ENCODE results near the gene PAGE1. TPM values are rescaled to one million over a fixed set of nuclear protein-coding genes. Genes with fewer than 3 reads are reported as not detected.
"Not testable (repeated sequence)": the region's sequence is repeated elsewhere in the genome, so short reads cannot be mapped to it uniquely, and the experiment has no call there.

PAGE1 gene
- total and polyA plus RNA-seq, 2 donors (not counting 1 experiment from before 2014, with no cell fraction given), result not detected

DNA sequence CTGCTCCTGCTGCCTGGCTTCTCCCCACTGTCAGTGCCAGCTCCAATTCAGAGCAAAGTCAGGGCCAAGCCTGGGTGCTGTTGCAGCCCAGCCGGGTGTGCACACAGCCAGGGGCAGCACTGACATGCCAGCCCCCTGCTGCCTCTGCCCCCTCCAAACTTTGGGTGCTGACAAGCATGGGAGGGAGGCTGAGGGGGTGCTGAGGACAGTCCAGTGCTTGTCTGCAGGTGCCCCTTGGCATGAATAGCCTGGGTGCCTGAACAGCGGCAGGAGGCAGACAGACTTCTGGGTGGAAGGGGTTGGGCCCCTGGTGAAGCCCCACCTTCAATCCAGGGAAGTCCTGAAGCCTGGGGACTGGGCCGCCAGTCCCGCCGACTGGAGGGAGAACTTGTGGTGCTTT, 31.2 kb upstream of the PAGE1 start:
- H2AFZ ChIP-seq (ENCODE audit: low read length), result no peak overlapping the region
- no peaks in the 10 kb centered on the region for H3K9me3 ChIP-seq (ENCODE audit: control insufficient read depth, insufficient read depth, low read depth, low read length)
- H3K79me2 ChIP-seq (ENCODE audit: control insufficient read depth, insufficient read depth, low read length), result no peaks in the 10 kb centered on the region
- H3K36me3 ChIP-seq (ENCODE audit: control insufficient read depth, insufficient read depth, low read length), result no peaks in the 10 kb centered on the region
- H3K4me3 ChIP-seq (replicated peaks in 1 of 4; ENCODE audit: control extremely low read depth in 1 of 4, insufficient read depth in 1 of 4, low read depth in 3 of 4, low read length in 4 of 4), result no peak overlapping the region
- TF ChIP-seq, protein P1, sequence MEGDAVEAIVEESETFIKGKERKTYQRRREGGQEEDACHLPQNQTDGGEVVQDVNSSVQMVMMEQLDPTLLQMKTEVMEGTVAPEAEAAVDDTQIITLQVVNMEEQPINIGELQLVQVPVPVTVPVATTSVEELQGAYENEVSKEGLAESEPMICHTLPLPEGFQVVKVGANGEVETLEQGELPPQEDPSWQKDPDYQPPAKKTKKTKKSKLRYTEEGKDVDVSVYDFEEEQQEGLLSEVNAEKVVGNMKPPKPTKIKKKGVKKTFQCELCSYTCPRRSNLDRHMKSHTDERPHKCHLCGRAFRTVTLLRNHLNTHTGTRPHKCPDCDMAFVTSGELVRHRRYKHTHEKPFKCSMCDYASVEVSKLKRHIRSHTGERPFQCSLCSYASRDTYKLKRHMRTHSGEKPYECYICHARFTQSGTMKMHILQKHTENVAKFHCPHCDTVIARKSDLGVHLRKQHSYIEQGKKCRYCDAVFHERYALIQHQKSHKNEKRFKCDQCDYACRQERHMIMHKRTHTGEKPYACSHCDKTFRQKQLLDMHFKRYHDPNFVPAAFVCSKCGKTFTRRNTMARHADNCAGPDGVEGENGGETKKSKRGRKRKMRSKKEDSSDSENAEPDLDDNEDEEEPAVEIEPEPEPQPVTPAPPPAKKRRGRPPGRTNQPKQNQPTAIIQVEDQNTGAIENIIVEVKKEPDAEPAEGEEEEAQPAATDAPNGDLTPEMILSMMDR (conservative IDR thresholded peaks at IDR 0.05 in 1 of 2, IDR thresholded peaks at IDR 0.05 in 1 of 2; ENCODE audit: low read depth in 1 of 2, low read length in 2 of 2), result no peak
- no peak for TF ChIP-seq EZH2 (IDR thresholded peaks at IDR 0.05; ENCODE audit: low read length, missing control alignments)
- H3K9ac ChIP-seq (ENCODE audit: insufficient read depth, low read length), result no peak overlapping the region
- H4K20me1 ChIP-seq (ENCODE audit: control insufficient read depth, extremely low read depth, insufficient read depth, low read length), result no peaks in the 10 kb centered on the region
- H3K27ac ChIP-seq (ENCODE audit: insufficient read depth, low read length), result no peak overlapping the region
- no peak overlapping the region for H3K4me2 ChIP-seq (ENCODE audit: extremely low read depth, insufficient read depth, low read length)
- no peaks in the 10 kb centered on the region for H3K4me1 ChIP-seq (ENCODE audit: control insufficient read depth, extremely low read depth, insufficient read depth, low read length)
- H3K27me3 ChIP-seq (ENCODE audit: control insufficient read depth, insufficient read depth, low read length), result no peaks in the 10 kb centered on the region
- no peak for DNase-seq (ENCODE audit: low read depth in 2 of 2)

DNA sequence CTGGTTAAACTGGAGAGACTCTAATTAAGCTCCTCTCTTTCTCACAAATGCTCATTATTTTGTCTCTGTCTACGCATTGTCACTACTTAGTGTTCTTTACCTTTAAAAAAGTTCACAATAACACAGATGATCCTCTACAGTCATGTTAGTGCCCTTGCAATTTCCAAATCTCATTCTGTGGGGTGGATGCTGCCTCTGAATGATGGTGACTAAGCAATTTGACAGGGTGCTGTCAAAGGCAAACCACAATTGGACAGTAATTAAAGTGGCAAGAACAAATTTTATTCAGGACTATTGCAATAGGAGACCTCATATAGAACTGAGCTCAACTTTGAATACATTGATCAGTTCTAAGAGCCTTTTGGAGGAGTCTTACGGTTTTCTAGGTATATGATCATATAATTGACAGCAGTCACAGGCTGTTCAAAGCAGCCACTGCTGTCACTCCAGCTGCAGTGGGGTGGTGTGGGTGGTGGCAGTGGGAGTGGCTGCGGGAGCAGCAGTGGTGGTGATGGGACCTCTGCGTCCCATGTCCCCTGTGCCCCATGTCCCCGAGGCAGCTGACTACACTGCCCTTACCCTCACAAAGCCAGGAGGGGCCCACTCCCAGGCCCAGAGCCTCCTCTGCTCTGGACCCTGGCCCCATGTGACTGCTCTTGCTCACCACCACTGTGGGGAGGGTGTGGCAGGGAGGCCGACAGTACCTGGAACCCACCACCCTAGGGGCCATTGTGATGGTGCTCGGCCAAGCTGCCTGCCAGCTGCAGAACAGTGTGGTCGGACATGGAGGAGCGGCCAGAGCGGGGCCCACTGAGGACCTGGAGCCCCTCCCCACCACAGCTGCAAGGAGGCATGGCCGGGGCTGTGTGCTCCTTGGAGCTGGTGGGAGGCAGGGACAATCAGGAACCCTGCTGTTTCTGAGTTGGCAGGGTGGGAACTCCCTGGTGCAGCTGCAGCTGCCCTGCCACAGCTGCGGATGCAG, 30.4 kb upstream of the PAGE1 start:
- H3K4me1 ChIP-seq (ENCODE audit: control insufficient read depth, extremely low read depth, insufficient read depth, low read length), result no peaks in the 10 kb centered on the region
- no peak overlapping the region for H3K4me3 ChIP-seq (replicated peaks in 1 of 4; ENCODE audit: control extremely low read depth in 1 of 4, insufficient read depth in 1 of 4, low read depth in 3 of 4, low read length in 4 of 4)
- H3K9me3 ChIP-seq (ENCODE audit: control insufficient read depth, insufficient read depth, low read depth, low read length), result no peaks in the 10 kb centered on the region
- H4K20me1 ChIP-seq (ENCODE audit: control insufficient read depth, extremely low read depth, insufficient read depth, low read length), result no peaks in the 10 kb centered on the region
- no peaks in the 10 kb centered on the region for H3K36me3 ChIP-seq (ENCODE audit: control insufficient read depth, insufficient read depth, low read length)
- no peak overlapping the region for H3K27ac ChIP-seq (ENCODE audit: insufficient read depth, low read length)
- H3K27me3 ChIP-seq (ENCODE audit: control insufficient read depth, insufficient read depth, low read length), result no peaks in the 10 kb centered on the region
- no peak overlapping the region for H2AFZ ChIP-seq (ENCODE audit: low read length)
- no peak overlapping the region for H3K4me2 ChIP-seq (ENCODE audit: extremely low read depth, insufficient read depth, low read length)
- DNase-seq (ENCODE audit: low read depth in 2 of 2), result no peak
- no peak overlapping the region for H3K9ac ChIP-seq (ENCODE audit: insufficient read depth, low read length)
- H3K79me2 ChIP-seq (ENCODE audit: control insufficient read depth, insufficient read depth, low read length), result no peaks in the 10 kb centered on the region
- no peak for TF ChIP-seq EZH2 (IDR thresholded peaks at IDR 0.05; ENCODE audit: low read length, missing control alignments)
- TF ChIP-seq, protein P1 (conservative IDR thresholded peaks at IDR 0.05 in 1 of 2, IDR thresholded peaks at IDR 0.05 in 1 of 2; ENCODE audit: low read depth in 1 of 2, low read length in 2 of 2), result no peak

DNA sequence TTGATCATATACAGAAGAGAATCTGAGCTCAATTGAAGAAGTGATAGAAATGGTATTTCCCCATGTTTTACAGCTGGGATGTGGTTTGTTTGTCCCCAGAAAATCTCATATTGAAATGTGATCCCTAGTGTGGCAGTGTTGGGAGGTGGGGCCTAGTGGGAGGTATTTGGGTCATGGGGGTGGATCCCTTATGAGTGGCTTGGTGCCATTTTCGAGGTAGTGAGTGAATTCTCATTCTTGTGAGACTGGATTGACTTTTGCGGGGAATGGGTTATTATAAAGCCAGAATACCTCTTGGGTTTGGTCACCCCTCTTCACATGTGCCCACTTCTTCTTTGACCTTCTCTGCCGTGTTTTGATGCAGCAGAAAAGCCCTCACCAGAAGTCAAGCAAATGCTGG, 29.6 kb upstream of the PAGE1 start:
- H3K27me3 ChIP-seq (ENCODE audit: control insufficient read depth, insufficient read depth, low read length), result no peaks in the 10 kb centered on the region
- no peaks in the 10 kb centered on the region for H3K36me3 ChIP-seq (ENCODE audit: control insufficient read depth, insufficient read depth, low read length)
- H3K27ac ChIP-seq (ENCODE audit: insufficient read depth, low read length), result no peak overlapping the region
- no peak overlapping the region for H2AFZ ChIP-seq (ENCODE audit: low read length)
- no peaks in the 10 kb centered on the region for H3K79me2 ChIP-seq (ENCODE audit: control insufficient read depth, insufficient read depth, low read length)
- DNase-seq (ENCODE audit: low read depth in 2 of 2), result no peak
- H3K9me3 ChIP-seq (ENCODE audit: control insufficient read depth, insufficient read depth, low read depth, low read length), result no peaks in the 10 kb centered on the region
- H3K4me1 ChIP-seq (ENCODE audit: control insufficient read depth, extremely low read depth, insufficient read depth, low read length), result no peaks in the 10 kb centered on the region
- H3K9ac ChIP-seq (ENCODE audit: insufficient read depth, low read length), result no peak overlapping the region
- no peaks in the 10 kb centered on the region for H4K20me1 ChIP-seq (ENCODE audit: control insufficient read depth, extremely low read depth, insufficient read depth, low read length)
- H3K4me2 ChIP-seq (ENCODE audit: extremely low read depth, insufficient read depth, low read length), result no peak overlapping the region
- TF ChIP-seq, protein P1 (conservative IDR thresholded peaks at IDR 0.05 in 1 of 2, IDR thresholded peaks at IDR 0.05 in 1 of 2; ENCODE audit: low read depth in 1 of 2, low read length in 2 of 2), result no peak
- TF ChIP-seq EZH2 (IDR thresholded peaks at IDR 0.05; ENCODE audit: low read length, missing control alignments), result no peak
- no peak overlapping the region for H3K4me3 ChIP-seq (replicated peaks in 1 of 4; ENCODE audit: control extremely low read depth in 1 of 4, insufficient read depth in 1 of 4, low read depth in 3 of 4, low read length in 4 of 4)

DNA sequence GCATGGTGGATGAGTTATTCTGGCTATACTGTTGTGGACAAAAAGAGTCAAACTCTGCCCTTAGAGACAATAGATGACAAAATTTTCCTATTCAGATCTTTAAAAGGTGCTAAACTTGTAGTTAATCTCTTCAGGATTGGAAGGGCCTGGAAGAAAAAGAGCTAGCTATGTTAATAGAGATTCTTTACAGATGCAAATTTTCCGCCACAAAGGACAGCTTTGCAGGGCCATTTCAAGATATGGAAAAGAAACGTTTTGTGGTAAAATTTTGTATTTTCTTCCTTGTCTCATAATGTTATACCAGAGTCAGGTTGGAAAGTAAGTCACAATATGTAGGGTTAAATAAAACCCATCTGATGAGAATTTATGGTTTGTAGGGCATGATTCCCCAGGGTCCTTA, 24.3 kb upstream of the PAGE1 start:
- not testable (repeated sequence) for H3K4me2 ChIP-seq (ENCODE audit: extremely low read depth, insufficient read depth, low read length); H4K20me1 ChIP-seq (ENCODE audit: control insufficient read depth, extremely low read depth, insufficient read depth, low read length); H3K4me1 ChIP-seq (ENCODE audit: control insufficient read depth, extremely low read depth, insufficient read depth, low read length); H3K9me3 ChIP-seq (ENCODE audit: control insufficient read depth, insufficient read depth, low read depth, low read length); H3K9ac ChIP-seq (ENCODE audit: insufficient read depth, low read length); H3K4me3 ChIP-seq (replicated peaks in 1 of 4; ENCODE audit: control extremely low read depth in 1 of 4, insufficient read depth in 1 of 4, low read depth in 3 of 4, low read length in 4 of 4); H3K27ac ChIP-seq (ENCODE audit: insufficient read depth, low read length); H3K27me3 ChIP-seq (ENCODE audit: control insufficient read depth, insufficient read depth, low read length); DNase-seq (ENCODE audit: low read depth in 2 of 2); H2AFZ ChIP-seq (ENCODE audit: low read length); H3K79me2 ChIP-seq (ENCODE audit: control insufficient read depth, insufficient read depth, low read length); H3K36me3 ChIP-seq (ENCODE audit: control insufficient read depth, insufficient read depth, low read length)

Data from fibroblast of lung (primary cell).